Measurements from ENCODE around the gene KCNE3. TPM values are rescaled to one million over a fixed set of nuclear protein-coding genes. Genes with fewer than 3 reads are reported as not detected.

The KCNE3 gene, protein sequence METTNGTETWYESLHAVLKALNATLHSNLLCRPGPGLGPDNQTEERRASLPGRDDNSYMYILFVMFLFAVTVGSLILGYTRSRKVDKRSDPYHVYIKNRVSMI
- not detected in 5 replicates for total RNA-seq (2022; extraction: Qiagen RNA extraction)

DNA sequence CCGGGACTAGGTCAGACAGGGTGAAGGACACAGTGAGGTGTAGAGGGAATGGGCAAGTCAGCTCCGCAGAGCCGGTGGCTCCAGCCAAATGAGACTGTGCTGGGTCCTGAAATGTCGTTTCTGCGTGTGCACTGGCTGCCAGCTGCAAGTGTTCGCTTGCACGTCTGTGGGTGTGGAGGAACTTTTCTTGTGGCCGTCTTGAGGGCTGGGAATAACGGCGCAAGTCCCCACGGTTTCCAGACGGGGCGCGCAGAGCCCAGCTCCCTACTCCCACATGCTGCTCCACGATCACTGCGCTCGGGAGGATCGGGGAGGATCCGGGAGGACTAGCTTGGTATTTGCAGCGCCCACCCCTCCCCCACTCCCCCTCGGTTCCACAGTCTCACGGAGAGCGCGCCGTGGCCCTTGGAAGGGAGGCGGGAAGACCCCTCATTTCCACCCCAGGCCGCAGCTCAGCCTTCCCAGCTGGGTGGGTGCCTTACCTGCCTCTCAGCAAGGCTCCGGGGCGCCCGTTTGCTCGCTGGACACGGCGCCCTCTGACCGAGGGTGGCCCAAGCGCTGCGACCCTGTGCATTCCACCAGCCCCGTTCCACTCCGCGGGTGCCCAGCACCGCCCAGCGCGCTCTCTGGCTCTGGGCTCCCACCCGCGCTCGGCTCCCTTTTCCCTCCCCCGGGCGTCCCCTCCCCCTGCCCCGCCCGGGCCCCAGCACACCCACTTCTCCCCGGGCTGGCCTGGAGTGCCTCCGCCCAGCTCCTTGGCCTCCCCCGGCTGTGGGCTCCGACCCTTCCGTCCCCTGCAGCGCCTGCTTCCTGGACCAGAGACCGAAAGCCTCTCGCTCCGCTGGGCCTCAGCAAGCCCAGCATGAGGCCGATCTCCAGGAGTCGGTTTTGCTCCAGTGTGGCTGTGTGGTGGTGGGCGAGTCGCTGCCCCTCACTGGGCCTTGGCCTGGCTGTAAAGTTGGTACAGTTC, at the start of gene KCNE3:
Gene KCNE3, minus strand, starts transcription at position 634 of the 970 bp plus-strand sequence. CDS start 9,986 bp downstream, outside the sequence.

DNA sequence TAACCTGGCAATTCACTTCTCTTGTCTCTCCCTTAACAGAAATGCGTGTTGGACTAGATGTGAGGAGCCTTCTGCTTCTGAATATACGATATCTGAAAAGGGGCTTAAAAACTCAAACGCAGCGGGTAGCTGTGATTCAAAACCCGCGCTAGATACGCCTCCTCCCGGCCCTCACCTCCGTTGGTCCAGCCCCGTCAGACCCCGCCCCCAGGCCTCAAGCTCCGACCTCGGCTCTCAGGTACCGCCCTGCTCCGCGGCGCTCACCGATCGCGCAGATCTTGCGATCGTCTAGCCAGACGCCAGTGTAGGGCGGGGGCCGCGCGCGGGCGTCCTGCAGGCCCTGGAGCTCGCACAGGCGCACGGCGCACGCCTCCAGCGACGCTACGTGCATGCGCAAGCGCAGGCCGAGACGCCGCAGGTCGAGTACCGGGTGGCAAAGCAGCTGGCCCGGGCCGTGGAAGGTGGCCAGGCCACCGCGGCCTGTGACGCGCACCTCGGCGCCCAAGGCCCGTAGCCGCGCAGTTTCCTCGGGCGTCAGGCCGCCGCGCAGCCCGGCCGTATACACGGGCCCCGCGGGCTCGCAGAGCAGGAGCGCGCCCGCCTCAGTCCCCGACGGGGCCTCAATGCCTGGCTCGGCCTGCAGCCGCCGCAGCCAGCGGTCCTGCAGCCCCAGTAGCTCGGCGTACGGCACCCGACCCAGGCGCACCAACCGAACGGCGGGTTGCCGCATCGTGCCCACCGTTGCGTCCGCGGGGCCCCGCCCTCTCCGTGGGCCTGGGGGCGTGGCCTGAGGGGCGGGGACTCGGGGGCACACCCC, 25.8 kb upstream of the KCNE3 start, which contains the start of gene LIPT2:
Gene LIPT2, minus strand, starts transcription at position 751 of the 817 bp plus-strand sequence. Its CDS starts 21 bp downstream, at position 730.

Other genes starting within 250 kb of the KCNE3 start
- gene P4HA3, start 155.9 kb downstream of the KCNE3 start, total RNA-seq (2022; extraction: Qiagen RNA extraction): 35.5 to 58.6 TPM (median 49.8 TPM) in 5 replicates
- 10.7 to 17.8 TPM (median 16.3 TPM) in 5 replicates for gene PGM2L1, start 69.1 kb downstream of the KCNE3 start, total RNA-seq (2022; extraction: Qiagen RNA extraction)
- 1.7 to 2.8 TPM (median 2.1 TPM) in 5 replicates for gene LIPT2, start 26.2 kb upstream of the KCNE3 start, total RNA-seq (2022; extraction: Qiagen RNA extraction)
- gene POLD3, start 125.0 kb upstream of the KCNE3 start, total RNA-seq (2022; extraction: Qiagen RNA extraction): 15.2 to 19.4 TPM (median 17.3 TPM) in 5 replicates

Measured in A549 treated with Mapracorat at 1 μM for 4 hours (cell line).